Measurements from ENCODE around the gene FALEC.
"Not testable (repeated sequence)": the region's sequence is repeated elsewhere in the genome, so short reads cannot be mapped to it uniquely, and the experiment has no call there.

The FALEC gene

DNA sequence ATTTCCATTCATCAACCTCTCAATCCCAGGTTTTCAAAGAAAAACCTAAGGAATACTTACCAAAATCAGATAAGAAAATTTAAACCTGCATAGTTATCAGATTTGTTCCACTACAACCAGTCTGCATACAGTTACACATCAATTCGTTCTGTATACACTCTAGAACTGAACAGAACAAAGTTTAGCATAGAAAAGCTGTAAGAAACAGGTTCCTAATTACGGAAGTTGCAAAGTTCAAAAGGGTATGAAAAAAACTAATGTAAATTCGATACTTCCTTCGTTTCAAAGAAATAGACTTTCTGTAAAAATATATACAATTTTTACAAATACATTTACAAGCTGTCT is 60.8 kb downstream of the FALEC start:
- DNase-seq = no peak

- DNase-seq = no peak
These were observed 61.4 kb downstream of the FALEC start for GRCh38 chr1:150576794-150577556.

GRCh38 chr1:150577557-150578271 is 62.2 kb downstream of the FALEC start:
- DNase-seq = no peak

DNA sequence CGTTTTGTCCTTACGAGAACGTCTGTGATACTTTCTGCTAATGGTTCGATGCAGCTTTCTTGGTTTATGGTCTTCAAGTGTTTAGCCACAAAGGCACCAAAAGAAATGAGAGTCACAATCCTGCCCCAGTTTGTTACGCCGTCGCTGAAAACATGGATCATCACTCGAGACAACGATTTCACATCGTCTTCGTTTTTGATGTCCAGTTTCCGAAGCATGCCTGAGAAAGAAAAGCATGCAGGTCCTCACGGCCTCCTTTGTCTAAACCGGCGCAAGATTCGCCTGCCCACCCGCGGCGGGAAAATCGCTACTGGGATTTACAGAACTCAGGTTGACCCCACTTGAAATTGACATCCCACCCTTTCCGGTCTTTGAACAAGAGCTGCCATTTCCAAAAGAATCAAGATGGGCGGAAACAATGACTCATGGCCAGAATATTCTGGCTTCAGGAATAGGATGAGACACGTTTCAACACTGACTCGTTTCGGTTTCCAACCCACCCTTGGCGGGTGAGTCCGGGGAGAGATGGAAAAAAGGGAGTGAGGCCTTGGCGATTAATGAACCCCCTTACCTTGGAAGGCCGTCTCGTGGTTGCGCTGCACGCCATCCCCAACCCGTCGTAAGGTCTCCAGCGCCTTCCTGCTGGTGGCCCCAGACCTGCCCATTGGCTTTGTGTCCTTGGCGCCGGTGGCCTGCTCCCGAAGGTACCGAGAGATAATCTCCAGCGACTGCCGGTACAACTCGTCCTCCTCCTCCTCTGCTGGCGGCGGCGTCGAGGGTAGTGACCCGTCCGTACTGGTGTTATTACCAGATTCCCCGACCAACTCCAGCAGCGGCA is 62.9 kb downstream of the FALEC start:
- DNase-seq = peak; percentile 54 to 62

GRCh38 chr1:150579110-150579944 is 63.8 kb downstream of the FALEC start, which contains the start of gene MCL1:
TSS of gene MCL1 (minus strand) at chr1:150579610. CDS start at chr1:150579530, 80 bp downstream.
- DNase-seq = peak; percentile 99

DNA sequence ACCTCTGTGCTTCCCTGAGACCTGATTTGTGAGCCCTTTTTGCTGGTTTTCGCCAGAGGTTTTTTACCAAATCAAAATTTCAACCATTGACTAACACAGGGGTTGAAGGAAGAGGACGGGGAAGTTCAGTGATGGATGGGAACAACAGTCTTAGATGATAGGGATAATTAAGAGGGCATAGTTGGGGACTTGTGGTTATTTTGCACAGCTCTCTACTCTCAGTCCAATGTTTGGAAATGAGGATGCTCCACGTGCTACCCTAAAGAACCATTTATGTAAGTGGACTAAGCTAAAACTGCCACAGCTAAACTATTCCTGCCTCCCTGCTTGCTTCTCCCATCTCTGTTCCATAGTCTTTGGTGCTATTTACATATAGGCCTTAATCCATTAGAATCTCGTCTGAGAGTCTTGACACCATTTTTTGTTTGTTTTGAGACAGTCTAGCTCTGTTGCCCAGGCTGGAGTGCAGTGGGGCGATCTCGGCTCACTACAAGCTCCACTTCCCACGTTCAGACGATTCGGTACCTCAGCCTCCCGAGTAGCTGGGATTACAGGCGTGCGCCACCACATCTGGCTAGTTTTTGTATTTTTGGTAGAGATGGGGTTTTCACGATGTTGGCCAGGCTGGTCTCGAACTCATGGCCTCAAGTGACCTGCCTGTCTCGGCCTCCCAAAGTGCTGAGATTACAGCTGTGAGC is 64.5 kb downstream of the FALEC start:
- DNase-seq = no peak

DNA sequence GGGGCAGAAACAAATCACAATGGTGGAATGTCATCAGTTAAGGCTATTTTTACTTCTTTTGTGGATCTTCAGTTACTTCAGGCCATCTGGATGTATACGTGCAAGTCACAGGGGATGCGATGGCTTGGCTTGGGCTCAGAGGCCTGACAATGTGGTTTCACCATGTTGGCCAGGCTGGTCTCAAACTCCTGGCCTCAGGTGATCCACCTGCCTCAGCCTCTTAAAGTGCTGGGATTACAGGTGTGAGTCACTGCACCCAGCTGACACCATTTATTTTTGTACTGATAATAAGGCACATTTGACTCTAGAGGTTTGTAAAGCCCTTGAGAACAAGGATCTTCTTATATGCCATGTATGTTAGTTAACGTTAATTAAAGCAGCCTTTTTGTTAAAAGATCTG is 65.4 kb downstream of the FALEC start:
- not testable (repeated sequence) for DNase-seq

GRCh38 chr1:150581437-150581836 is 65.9 kb downstream of the FALEC start:
- not testable (repeated sequence) for DNase-seq

DNA sequence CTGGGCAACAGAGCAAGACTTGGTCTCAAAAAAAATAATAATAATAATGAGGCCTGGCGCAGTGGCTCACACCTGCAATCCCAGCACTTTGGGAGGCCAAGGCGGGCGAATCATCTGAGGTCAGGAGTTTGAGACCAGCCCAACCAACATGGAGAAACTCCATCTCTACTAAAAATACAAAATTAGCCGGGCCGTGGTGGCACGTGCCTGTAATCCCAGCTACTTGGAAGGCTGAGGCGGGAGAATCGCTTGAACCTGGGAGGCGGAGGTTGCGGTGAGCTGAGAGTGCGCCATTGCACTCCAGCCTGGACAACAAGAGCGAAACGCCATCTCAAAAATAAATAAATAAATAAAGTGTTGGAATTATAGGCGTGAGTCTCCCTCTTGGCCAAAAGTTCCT is 66.4 kb downstream of the FALEC start:
- not testable (repeated sequence) for DNase-seq

DNA sequence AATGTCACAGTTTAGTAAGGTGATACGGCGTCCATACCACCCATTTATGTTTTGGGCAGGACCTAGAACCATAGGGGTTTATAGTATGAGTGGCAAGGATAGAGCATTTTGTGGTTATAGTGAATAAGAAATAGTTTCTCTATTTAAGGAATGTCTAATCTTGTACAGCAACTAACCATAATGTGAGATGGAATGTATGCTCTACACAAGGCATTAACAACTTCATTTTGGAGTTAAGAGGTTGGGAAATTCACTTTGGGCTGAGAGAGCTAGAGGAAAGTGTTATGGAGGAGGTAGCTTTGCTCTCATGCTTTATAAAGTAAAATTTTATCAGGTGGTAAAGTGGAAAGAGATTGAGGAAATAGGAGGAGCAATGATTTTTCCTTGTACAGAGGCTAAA is 66.8 kb downstream of the FALEC start:
- DNase-seq = no peak

Data from SHP77 (cell line).